ENCODE data around the gene TLE2. TPM values are rescaled to one million over a fixed set of nuclear protein-coding genes. Genes with fewer than 3 reads are reported as not detected.
A peak's percentile ranks its signal among the peaks of the same experiment; 100 is the strongest.

TLE2 gene
- total and polyA plus RNA-seq, 9 of the 15 experiments (the other 6 are each of a cell fraction or from before 2014, with no cell fraction given): 0.35 to 13.1 (median 6.2) TPM

DNA sequence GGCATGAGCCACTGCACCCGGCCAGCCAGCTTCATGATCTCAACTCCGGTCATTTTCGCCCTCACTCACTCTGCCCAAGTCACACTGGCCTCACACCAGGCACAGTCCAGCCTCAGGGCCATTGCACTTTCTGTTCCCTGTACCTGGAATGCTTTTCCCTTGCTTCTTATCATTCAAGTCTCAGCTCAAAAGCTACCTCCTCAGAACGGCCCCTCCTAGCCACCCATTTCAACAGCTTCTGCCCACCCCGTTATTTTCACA is 2.5 kb upstream of the TLE2 start (continued):
- no peak for TF ChIP-seq ZFX (CRISPR knock-in tag; IDR thresholded peaks at IDR 0.05)

DNA sequence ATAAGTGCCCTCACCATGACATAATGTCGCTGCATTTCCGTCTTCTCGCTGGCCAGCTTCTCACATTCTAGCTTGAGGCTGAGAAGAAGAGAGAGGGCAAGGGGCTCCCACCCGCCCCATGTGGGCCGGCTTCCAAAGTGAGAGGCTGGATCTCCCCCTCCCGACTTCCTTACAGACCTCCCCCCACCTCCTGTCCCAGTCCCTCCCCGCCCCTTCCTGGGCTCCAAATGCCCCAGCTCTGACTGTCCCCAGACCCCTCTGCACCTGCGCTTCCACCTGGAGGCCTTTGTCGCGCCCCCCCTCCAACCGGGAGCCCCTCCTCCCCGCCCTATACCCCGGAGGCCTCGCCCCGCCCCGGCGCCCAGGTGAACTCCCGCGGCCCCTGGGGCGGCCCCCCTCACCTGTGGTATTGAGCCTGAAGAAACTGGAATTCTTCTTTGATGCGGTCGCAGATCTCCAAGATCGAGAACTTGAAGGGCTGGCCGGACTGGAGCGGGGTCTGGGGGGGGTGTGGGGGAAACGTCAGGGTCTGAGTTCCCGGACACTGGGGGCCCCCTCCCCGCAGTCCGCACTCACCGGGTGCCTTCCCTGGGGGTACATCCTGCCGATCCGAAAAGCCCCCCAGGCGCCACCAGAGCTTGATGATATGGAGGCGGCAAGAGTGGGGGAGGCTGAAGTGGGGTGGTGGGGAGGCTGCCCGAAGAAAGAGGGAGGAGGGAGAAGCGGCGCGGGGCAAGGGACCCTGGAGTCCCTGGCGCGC is 595 bp downstream of the TLE2 start:
- Histone ChIP-seq H3K4me2 (ENCODE audit: insufficient read depth, low read length) (peak overlapping the region; percentile 57), H3K79me2 (ENCODE audit: control insufficient read depth, insufficient read depth, low read length) (no peaks in the 10 kb centered on the region), H3K27ac (ENCODE audit: extremely low read depth, low read depth, low read length) (no peak overlapping the region), H3K27me3 (ENCODE audit: control insufficient read depth in 2 of 2, insufficient read depth in 2 of 2, low read length in 2 of 2) (no peaks in the 10 kb centered on the region), H3K4me3 (peak overlapping the region; percentile 52), H2AFZ (ENCODE audit: low read depth, low read length) (peak overlapping the region; percentile 81; the same call in 1 of the 2 replicates), H3K9ac (ENCODE audit: insufficient read depth in 1 of 2, low read depth in 2 of 2, low read length in 2 of 2) (peak overlapping the region; percentile 31 to 88; a peak in 3 of 4 replicates), H3K9me3 (replicated peaks; ENCODE audit: control insufficient read depth, insufficient read depth, low read depth, low read length) (no peaks in the 10 kb centered on the region), H3K9me1 (ENCODE audit: control insufficient read depth, insufficient read depth, low read length) (no peaks in the 10 kb centered on the region), H4K20me1 (replicated peaks; ENCODE audit: control insufficient read depth, insufficient read depth, low read length) (no peaks in the 10 kb centered on the region), H3K4me1 (replicated peaks in 1 of 2; ENCODE audit: control insufficient read depth in 2 of 2, insufficient read depth in 2 of 2, low read length in 2 of 2) (peaks cover 13 to 28% of the 10 kb centered on the region in 2 experiments), H3K36me3 (ENCODE audit: control insufficient read depth, insufficient read depth, low read length) (no peaks in the 10 kb centered on the region)
- CTCF ChIA-PET (ENCODE audit: low intra/inter-chr PET ratio): interaction anchor here (0.5 to 0.6 kb wide), 2 partner anchors 48 to 299 kb away, joined by 3 to 4 read pairs; no protein-coding TSS in a partner anchor
- in situ Hi-C loops (cut with MboI): no loop called here
- POLR2A ChIA-PET: interaction anchor here (0.5 to 0.6 kb wide), 2 partner anchors 123 to 275 kb away, joined by 3 read pairs; no protein-coding TSS in a partner anchor
- ATAC-seq: peak; percentile 15
- DNase-seq (ENCODE audit: extremely low read depth in 1 of 4, low spot score in 3 of 4): peak in 1 of 4 experiments; percentile 43
- no peak for FAIRE-seq
- no TSS peak for BruUV-seq (replicated peaks)
- TF ChIP-seq ZNF263 (CRISPR knock-in tag; IDR thresholded peaks at IDR 0.05; ENCODE audit: borderline replicate concordance) (peak; percentile 93), ZBTB7A (IDR thresholded peaks at IDR 0.05; ENCODE audit: borderline replicate concordance, control insufficient read depth, low read depth, low read length) (peak; percentile 79), LCOR (CRISPR knock-in tag; IDR thresholded peaks at IDR 0.05) (no peak), EZH2 (IDR thresholded peaks at IDR 0.05; ENCODE audit: borderline replicate concordance, low read depth, low read length) (no peak)
- TF ChIP-seq, protein P1, sequence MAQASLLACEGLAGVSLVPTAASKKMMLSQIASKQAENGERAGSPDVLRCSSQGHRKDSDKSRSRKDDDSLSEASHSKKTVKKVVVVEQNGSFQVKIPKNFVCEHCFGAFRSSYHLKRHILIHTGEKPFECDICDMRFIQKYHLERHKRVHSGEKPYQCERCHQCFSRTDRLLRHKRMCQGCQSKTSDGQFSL (CRISPR knock-in tag; IDR thresholded peaks at IDR 0.05): 0 out of 2 replicates have a peak, but pooled peaks have one; percentile 18
- TF ChIP-seq, protein P1 (tag; IDR thresholded peaks at IDR 0.05): no peak
- TF ChIP-seq, protein P2, sequence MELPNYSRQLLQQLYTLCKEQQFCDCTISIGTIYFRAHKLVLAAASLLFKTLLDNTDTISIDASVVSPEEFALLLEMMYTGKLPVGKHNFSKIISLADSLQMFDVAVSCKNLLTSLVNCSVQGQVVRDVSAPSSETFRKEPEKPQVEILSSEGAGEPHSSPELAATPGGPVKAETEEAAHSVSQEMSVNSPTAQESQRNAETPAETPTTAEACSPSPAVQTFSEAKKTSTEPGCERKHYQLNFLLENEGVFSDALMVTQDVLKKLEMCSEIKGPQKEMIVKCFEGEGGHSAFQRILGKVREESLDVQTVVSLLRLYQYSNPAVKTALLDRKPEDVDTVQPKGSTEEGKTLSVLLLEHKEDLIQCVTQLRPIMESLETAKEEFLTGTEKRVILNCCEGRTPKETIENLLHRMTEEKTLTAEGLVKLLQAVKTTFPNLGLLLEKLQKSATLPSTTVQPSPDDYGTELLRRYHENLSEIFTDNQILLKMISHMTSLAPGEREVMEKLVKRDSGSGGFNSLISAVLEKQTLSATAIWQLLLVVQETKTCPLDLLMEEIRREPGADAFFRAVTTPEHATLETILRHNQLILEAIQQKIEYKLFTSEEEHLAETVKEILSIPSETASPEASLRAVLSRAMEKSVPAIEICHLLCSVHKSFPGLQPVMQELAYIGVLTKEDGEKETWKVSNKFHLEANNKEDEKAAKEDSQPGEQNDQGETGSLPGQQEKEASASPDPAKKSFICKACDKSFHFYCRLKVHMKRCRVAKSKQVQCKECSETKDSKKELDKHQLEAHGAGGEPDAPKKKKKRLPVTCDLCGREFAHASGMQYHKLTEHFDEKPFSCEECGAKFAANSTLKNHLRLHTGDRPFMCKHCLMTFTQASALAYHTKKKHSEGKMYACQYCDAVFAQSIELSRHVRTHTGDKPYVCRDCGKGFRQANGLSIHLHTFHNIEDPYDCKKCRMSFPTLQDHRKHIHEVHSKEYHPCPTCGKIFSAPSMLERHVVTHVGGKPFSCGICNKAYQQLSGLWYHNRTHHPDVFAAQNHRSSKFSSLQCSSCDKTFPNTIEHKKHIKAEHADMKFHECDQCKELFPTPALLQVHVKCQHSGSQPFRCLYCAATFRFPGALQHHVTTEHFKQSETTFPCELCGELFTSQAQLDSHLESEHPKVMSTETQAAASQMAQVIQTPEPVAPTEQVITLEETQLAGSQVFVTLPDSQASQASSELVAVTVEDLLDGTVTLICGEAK (IDR thresholded peaks at IDR 0.05): peak; percentile 36; the same call in 1 of the 2 replicates
- TF ChIP-seq, protein P2 (CRISPR knock-in tag; IDR thresholded peaks at IDR 0.05): no peak
- WGBS (ENCODE audit: insufficient coverage, low coverage, missing lambda C conversion rate): 5% methylated on average over 19 of the region's 40 CpGs
- intact Hi-C loops (cut with micrococcal nuclease): no loop called here
